ENCODE results near the gene UTS2B.

Gene UTS2B

GRCh38 chr3:191350396-191351090 is 20.2 kb upstream of the UTS2B start:
- no peak for DNase-seq

GRCh38 chr3:191348098-191348497 is 17.8 kb upstream of the UTS2B start:
- no peak for DNase-seq

- DNase-seq = no peak
These were observed 16.9 kb upstream of the UTS2B start for GRCh38 chr3:191347228-191347627.

GRCh38 chr3:191345334-191345733 is 15.0 kb upstream of the UTS2B start:
- DNase-seq = no peak

- DNase-seq = no peak
These were observed 13.6 kb upstream of the UTS2B start for GRCh38 chr3:191343913-191344312.

- no peak for DNase-seq
These were observed 12.8 kb upstream of the UTS2B start for GRCh38 chr3:191343115-191343514.

GRCh38 chr3:191342411-191342810 is 12.1 kb upstream of the UTS2B start:
- DNase-seq = no peak

GRCh38 chr3:191342006-191342405 is 11.7 kb upstream of the UTS2B start:
- DNase-seq = no peak

GRCh38 chr3:191340966-191341365 is 10.6 kb upstream of the UTS2B start:
- no peak for DNase-seq

GRCh38 chr3:191340351-191340750 is 10.0 kb upstream of the UTS2B start:
- DNase-seq = no peak

- no peak for DNase-seq
These were observed 9.1 kb upstream of the UTS2B start for GRCh38 chr3:191339316-191339917.

- DNase-seq = no peak
These were observed 7.8 kb upstream of the UTS2B start for GRCh38 chr3:191338177-191338488.

- DNase-seq = no peak
These were observed 6.5 kb upstream of the UTS2B start for GRCh38 chr3:191336833-191337232.

- DNase-seq = no peak
These were observed 4.1 kb upstream of the UTS2B start for GRCh38 chr3:191334346-191334893.

GRCh38 chr3:191333298-191333880 is 3.1 kb upstream of the UTS2B start:
- no peak for DNase-seq

GRCh38 chr3:191331388-191331787 is 1.1 kb upstream of the UTS2B start:
- no peak for DNase-seq

- no peak for DNase-seq
These were observed 263 bp upstream of the UTS2B start for GRCh38 chr3:191330530-191331048.

- peak; percentile 62 for DNase-seq
These were observed 1.2 kb downstream of the UTS2B start, which contains the start of gene CCDC50 for GRCh38 chr3:191328962-191329653. TSS of gene CCDC50 (plus strand) at chr3:191329394. CDS start at chr3:191329675, 281 bp downstream.

- no peak for DNase-seq
These were observed 1.9 kb downstream of the UTS2B start for GRCh38 chr3:191328383-191328961.

GRCh38 chr3:191327526-191327925 is 2.8 kb downstream of the UTS2B start:
- no peak for DNase-seq

GRCh38 chr3:191324936-191325335 is 5.4 kb downstream of the UTS2B start:
- DNase-seq = no peak

- no peak for DNase-seq
These were observed 9.1 kb downstream of the UTS2B start for GRCh38 chr3:191321019-191321767.

Data from NCI-H524 treated with DMSO at 0.1 percent for 48 hours (cell line).